HT-29 (cell line): ENCODE data around the gene LZTS3. TPM values are rescaled to one million over a fixed set of nuclear protein-coding genes. Genes with fewer than 3 reads are reported as not detected.
"Not testable (repeated sequence)": the region's sequence is repeated elsewhere in the genome, so short reads cannot be mapped to it uniquely, and the experiment has no call there.

Experiments used
- DNase-seq: peaks from one replicate; pipeline ENCODE4 v3.0.0-alpha.2; 2015; ENCODE audit warnings: low spot score
- total RNA-seq: library from RNA; depleted of rRNA; stranded (reverse); fragments of >200 nt; shearing (Covaris generic); gene quantifications from 2 replicates; pipeline ENCODE4 v1.2.3, GENCODE V29; 2014

LZTS3 gene
- total RNA-seq, 1 experiment from 2014 or later = 6.5 TPM

- no peak for DNase-seq
Observed at GRCh38 chr20:3167738-3168078, 5.6 kb downstream of the LZTS3 start.

DNA sequence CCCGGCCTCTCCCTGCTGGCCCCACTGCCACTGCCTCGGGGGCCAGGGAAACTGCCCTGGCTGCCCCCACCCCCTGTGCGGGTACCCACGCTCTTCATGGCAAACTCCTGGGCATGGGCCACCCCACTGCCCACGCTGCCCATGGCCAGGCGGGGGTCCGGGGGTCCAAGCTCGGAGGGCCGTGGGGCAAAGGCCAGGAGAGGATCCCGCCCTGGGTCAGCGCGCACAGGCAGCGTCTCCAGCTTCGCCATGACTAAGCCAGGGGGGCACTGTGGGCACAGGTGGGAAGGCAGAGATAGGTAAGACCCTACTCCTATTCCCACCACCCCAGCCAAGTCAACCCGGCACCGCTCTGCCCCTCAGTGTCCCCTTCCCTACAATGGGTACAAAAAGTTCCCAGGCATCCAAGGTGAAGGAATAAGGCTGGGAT, 6.4 kb downstream of the LZTS3 start:
- no peak for DNase-seq

- no peak for DNase-seq
Observed at GRCh38 chr20:3166338-3166912, 6.9 kb downstream of the LZTS3 start.

DNA sequence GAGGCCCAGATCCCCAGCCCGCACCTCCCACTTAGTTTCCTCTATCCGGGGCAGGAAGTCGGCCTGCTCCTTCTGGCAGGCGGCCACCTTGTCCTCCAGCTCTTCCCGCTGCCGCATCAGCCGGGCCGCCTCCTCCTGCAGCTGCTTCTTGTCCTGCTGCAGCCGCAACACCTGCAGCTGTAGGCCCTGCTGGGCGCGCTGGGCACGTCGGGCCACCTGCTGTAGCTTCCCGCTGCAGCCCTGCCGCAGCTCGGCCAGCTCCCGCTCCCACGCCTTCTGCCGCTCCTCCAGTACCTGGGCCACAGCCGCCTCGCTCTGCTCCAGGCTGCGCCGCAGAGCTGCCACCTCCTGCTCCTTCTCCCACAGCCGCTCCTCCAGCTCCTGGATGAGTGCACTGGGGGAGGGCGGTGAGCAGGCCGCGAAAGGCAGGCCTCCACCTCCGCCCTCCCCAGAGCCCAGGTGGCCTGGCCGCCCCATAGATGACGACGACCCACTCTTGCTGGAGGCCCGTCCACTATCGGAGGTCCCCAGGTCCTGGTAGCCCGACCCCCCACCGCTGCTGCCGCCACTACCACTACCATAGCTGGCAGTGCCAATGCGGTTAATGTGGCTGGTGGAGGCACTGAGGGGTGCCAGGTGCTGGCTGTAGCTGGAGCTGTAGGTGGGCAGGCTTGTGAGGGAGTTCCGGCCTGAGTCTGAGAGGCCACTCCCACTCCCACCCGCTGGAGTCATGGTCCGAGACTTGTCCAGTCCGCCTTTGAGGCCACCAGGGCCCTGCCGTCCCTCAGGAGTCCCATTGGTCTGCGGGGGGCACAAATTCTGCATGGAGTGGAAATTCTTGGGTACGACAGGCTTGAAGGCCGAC, 7.6 kb downstream of the LZTS3 start:
- DNase-seq = peak; percentile 58

DNA sequence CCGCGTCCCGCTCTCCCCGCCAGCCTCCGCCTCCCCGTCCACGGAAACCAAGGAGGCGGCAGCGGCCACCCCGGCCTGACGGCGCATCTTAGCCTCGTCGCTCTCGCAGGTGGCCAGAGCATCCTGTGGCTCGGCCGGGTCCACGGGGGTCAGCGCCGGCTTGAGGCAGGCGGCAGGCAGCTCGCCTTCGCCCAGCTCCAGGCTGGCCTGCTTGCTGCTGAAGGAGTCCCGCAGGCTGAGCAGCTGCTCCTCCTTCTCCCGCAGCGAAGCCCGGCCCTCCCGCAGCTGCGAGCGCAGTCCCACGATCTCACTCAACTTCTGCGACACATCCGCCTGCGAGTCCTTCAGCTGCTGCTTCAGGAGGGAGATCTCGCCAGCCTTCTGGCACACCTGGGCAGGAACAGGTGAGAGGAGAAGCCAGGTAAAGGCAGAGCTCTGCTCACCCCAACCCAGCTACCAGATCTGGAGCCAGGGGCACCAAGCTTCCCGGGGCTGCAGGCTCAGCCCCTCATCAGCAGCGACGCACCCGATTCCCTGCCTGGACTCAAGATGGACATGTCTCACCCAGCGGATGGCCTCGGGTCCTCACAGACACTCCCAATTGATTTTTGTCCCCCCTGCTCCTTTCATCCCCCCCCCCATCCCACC, 8.5 kb downstream of the LZTS3 start:
- DNase-seq = no peak

- no peak for DNase-seq
Observed at GRCh38 chr20:3164043-3164762, 9.1 kb downstream of the LZTS3 start.

DNA sequence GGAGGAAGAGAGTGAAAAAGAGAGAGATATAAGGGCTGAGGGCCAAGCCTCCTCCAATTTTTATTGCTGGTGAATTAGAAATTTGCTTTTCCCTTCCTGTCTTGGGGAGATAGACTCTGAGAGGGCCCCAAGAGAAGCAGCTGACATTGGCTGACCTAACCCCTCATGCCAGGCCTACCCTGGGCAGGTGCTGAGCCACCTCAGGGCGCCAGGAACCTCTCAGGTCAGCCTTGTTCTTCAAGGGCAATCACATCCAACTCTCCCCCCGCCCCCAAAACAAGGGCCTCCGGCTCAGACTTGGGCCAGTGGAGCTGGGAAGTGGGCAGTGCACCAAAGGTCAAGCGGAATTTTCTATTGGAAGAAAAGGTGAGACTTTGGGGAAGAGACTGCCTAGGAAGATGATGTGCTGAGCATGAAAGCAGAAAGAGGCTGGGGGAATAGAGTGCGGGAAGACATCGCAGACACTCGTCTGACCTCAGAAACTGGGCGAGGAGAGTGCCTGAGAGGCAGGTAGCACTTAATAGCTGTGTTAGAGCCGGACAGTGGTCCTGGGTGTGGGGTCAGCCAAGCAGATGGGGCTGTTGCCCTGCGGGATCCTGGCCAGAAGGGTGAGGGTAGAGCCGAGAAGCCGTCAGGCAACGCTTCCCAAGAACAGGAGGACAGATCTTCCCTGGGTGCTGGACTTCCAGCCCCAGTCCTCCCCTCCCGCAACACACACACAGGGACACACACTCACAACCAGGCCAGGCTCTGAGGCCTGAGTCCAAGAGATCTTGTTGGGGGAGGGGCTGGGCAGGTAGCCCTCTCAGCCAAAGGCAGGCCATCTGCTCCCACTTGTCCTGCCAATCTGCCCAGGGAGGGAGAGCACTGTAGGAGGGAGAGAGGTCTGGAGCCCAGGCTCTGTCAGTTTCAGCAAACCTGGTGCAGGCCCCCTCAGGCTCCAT, 10.0 kb downstream of the LZTS3 start:
- no peak for DNase-seq

- DNase-seq = no peak
Observed at GRCh38 chr20:3162080-3162611, 11.2 kb downstream of the LZTS3 start.

GRCh38 chr20:3161316-3162079, 11.9 kb downstream of the LZTS3 start:
- DNase-seq = no peak

DNA sequence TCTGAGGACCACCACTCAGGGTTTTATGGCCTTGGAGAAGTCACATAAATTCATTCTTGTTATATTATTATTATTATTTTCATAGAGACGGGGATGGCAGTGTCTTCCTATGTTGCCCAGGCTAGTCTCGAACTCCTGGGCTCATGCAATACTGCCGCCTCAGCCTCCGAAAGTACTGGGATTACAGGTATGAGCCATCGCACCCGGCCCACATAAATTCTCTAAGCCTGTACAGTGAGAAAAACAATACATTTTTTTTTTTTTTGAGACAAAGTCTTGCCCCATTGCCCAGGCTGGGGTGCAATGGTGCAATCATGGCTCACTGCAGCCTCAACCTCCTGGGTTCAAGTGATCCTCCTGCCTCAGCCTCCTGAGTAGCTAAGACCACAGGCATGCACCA, 12.9 kb downstream of the LZTS3 start:
- no peak for DNase-seq

DNA sequence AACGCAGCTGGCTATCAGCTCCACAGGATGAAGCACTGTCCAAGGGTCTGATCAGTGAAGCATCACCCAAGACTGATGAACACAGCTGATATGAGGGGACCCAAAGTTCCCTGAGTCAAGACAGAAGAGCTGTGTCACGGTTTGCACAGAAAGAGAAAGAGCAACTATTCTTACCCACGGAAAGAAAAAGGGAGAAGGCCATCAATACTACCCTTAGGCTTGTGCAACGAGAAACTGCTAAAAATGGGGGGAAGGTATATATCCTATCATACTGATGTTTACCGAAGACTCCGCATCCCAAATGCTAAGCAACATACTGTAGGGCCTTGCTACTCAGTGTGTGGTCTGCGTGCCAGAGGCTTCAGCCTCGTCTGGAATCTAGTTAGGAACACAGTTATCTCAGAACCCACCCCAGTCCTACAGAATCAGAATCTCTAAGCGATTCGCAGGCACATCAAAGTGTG, 14.3 kb downstream of the LZTS3 start:
- peak; percentile 24 for DNase-seq

- DNase-seq = no peak
Observed at GRCh38 chr20:3157817-3158216, 15.5 kb downstream of the LZTS3 start.

- DNase-seq = no peak
Observed at GRCh38 chr20:3156811-3157619, 16.3 kb downstream of the LZTS3 start.

DNA sequence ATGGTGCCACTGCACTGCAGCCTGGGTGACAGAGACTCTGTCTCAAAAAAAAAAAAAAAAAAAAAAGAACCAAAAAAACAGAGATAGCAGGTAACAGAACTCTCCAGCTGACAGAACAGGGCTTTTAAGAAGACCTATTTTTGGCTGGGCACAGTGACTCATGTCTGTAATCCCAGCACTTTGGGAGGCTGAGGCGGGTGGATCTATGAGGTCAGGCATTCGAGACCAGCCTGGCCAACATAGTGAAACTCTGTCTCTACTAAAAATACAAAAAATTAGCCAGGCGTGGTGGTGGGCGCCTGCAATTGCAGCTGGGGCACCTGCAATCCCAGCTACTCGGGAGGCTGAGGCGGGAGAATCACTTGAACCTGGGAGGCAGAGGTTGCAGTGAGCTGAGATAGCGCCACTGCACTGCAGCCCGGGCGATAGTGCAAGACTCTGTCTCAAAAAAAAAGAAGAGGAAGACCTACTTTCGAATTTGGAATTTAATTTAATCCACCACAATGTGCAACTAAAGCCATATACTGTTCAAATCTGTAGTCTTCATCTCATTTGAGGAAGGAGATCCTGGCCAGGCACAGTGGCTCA, 21.2 kb downstream of the LZTS3 start:
- not testable (repeated sequence) for DNase-seq

DNA sequence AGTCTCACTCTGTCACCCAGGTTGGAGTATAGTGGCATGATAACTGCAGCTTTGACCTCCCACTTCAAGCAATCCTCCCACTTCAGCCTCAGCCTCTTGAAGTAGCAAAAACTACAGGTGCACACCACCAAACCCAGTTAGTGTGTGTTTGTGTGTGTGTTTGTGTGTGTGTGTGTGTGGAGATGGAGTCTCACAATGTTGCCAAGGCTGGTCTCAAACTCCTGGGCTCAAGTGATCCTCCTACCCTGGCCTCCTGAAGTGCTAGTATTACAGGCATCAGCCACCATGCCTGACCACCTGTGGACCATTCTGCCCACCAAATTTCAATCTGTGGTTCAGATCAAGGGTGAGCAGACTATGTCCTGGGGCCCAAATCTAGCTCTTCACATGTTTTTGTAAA, 22.4 kb downstream of the LZTS3 start:
- DNase-seq = no peak

DNA sequence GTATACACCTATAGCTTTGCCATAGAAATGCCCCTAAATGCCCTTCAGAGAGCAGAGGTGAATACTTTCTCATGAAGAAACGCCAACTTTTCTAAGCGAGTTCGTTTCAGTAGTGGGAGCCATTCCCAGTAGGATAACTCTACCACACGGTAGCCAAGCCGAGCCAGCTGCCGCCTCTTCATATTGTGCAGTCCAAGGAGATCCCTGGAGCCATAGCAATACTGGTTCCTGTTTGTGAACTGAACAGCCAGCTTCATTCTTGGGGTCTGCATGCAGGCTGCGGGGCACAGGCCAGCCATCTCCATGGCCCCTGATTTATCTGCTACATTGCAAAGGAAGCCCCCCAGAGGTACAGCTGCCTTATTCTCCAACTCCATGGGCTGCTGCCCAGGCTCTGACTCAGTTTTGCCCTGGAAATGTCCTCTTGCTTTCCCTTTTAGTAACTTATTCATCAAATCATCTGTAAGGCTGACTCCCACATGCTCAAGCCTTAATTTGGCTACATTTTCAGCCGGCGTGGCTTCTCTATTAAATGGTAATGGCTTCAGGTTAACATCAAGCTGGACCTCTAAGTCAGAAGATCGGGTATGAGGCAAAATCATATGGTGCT, 26.5 kb downstream of the LZTS3 start:
- DNase-seq = no peak

- DNase-seq = no peak
Observed at GRCh38 chr20:3141757-3142156, 31.6 kb downstream of the LZTS3 start.

DNA sequence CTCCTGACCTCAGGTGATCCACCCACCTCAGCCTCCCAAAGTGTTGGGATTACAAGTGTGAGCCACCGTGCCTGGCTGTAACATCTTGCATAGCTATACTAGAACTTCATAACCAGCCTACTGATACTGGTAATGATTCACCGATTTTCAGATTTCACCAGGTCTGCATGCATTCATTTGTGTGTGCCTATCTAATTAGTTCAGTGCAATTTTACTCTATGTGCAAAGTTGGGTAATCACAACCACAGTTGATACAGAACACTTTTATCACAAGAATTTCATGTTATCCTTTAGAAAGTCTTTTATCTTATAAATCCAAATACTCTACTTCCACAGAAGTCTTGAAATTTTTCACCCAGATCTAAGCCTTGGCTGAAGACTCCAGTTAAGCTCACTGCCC, 35.9 kb downstream of the LZTS3 start:
- no peak for DNase-seq
